Peyer's patch (tissue), 4 donors: ENCODE results near the gene FBLN5. TPM values are rescaled to one million over a fixed set of nuclear protein-coding genes. Genes with fewer than 3 reads are reported as not detected.

ENCODE experiments used
- DNase-seq, 3 donors: peaks; one replicate each; pipeline ENCODE4 v3.0.0-alpha.2; 2017 to 2019
- H3K27ac ChIP-seq, 4 donors: fragments of 200-600 bp; sonication (generic); one replicate each; pipeline ENCODE4 v1.5.1; 2016 to 2019
- H3K27me3 ChIP-seq, 2 donors: fragments of 200-600 bp; sonication (generic); one replicate each; pipeline ENCODE4 v1.5.1; 2019
- H3K36me3 ChIP-seq, 3 donors: fragments of 200-600 bp; sonication (generic); one replicate each; pipeline ENCODE4 v1.5.1; 2016 to 2019
- H3K4me1 ChIP-seq, 4 donors: fragments of 200-600 bp; sonication (generic); one replicate each; pipeline ENCODE4 v1.5.1; 2016 to 2019
- H3K4me3 ChIP-seq, 4 donors: fragments of 200-600 bp; sonication (generic); 1 replicate in 3 of 4; 2 replicates in 1 of 4; pipeline ENCODE4 v1.5.1; 2016 to 2019; ENCODE audit warnings: mild to moderate bottlenecking in 1 of 4
- H3K9me3 ChIP-seq, 4 donors: fragments of 200-600 bp; sonication (generic); one replicate each; pipeline ENCODE4 v1.5.1; 2016 to 2019; ENCODE audit warnings: mild to moderate bottlenecking in 1 of 4
- CTCF ChIP-seq, 6 experiments: fragments of 450-650 bp in 4 of 6; fragments of 200-600 bp in 2 of 6; sonication (generic) in 1 of 6; IDR thresholded peaks; one replicate each; pipeline ENCODE4 v1.5.1; 2017 to 2019; ENCODE audit warnings: antibody characterized with exemption in 6 of 6, mild to moderate bottlenecking in 3 of 6, moderate library complexity in 1 of 6
- POLR2A ChIP-seq, 2 donors: fragments of 450-650 bp; IDR thresholded peaks; one replicate each; pipeline ENCODE4 v1.5.1; 2017; ENCODE audit warnings: antibody characterized with exemption in 2 of 2, mild to moderate bottlenecking in 2 of 2, moderate library complexity in 2 of 2
- total RNA-seq, 4 donors: library from RNA; depleted of rRNA; stranded (reverse); fragments of >200 nt; gene quantifications; one replicate each; pipeline ENCODE4 v1.1.0, GENCODE V29; 2016

Gene FBLN5
- total RNA-seq, 4 donors from 2014 or later: 30.5 to 61.1 (median 51.2) TPM

- Histone ChIP-seq H3K4me3 (peak overlapping the region; percentile 22 to 58 (median 45)), H3K9me3 (no peaks in the 10 kb centered on the region), H3K36me3 (no peaks in the 10 kb centered on the region), H3K4me1 (peaks cover 0 to 14% (median 0%) of the 10 kb centered on the region in 4 donors), H3K27me3 (no peaks in the 10 kb centered on the region), H3K27ac (peak overlapping the region in 3 of 4 donors; percentile 5 to 72 (median 42))
- TF ChIP-seq CTCF (IDR thresholded peaks at IDR 0.05) (no peak), POLR2A (IDR thresholded peaks at IDR 0.05) (no peak)
- no peak for DNase-seq
Observed at GRCh38 chr14:91945751-91946621, 1.5 kb downstream of the FBLN5 start.

- H3K9me3 ChIP-seq: no peaks in the 10 kb centered on the region
- H3K4me3 ChIP-seq: no peak overlapping the region
- H3K36me3 ChIP-seq: peaks cover 0 to 7% (median 0%) of the 10 kb centered on the region in 3 donors
- peaks cover 0 to 13% (median 0%) of the 10 kb centered on the region in 4 donors for H3K4me1 ChIP-seq
- H3K27me3 ChIP-seq: no peaks in the 10 kb centered on the region
- no peak overlapping the region for H3K27ac ChIP-seq
- TF ChIP-seq POLR2A (IDR thresholded peaks at IDR 0.05): no peak
- TF ChIP-seq CTCF (IDR thresholded peaks at IDR 0.05): no peak
- no peak for DNase-seq
Observed at GRCh38 chr14:91942946-91943345, 4.5 kb downstream of the FBLN5 start.

GRCh38 chr14:91942128-91942527, 5.4 kb downstream of the FBLN5 start:
- Histone ChIP-seq H3K36me3 (peaks cover 0 to 7% (median 0%) of the 10 kb centered on the region in 3 donors), H3K27me3 (no peaks in the 10 kb centered on the region), H3K9me3 (no peaks in the 10 kb centered on the region), H3K27ac (no peak overlapping the region), H3K4me1 (peaks cover 0 to 6% (median 0%) of the 10 kb centered on the region in 4 donors), H3K4me3 (no peak overlapping the region)
- DNase-seq: no peak
- TF ChIP-seq POLR2A (IDR thresholded peaks at IDR 0.05): no peak
- TF ChIP-seq CTCF (IDR thresholded peaks at IDR 0.05): no peak

- TF ChIP-seq CTCF (IDR thresholded peaks at IDR 0.05): no peak
- no peak for TF ChIP-seq POLR2A (IDR thresholded peaks at IDR 0.05)
- Histone ChIP-seq H3K9me3 (no peaks in the 10 kb centered on the region), H3K27me3 (no peaks in the 10 kb centered on the region), H3K36me3 (peaks cover 0 to 7% (median 0%) of the 10 kb centered on the region in 3 donors), H3K4me3 (no peak overlapping the region), H3K4me1 (no peaks in the 10 kb centered on the region), H3K27ac (no peak overlapping the region)
- DNase-seq: no peak
Observed at GRCh38 chr14:91940209-91940608, 7.3 kb downstream of the FBLN5 start.

GRCh38 chr14:91935586-91935985, 11.9 kb downstream of the FBLN5 start:
- Histone ChIP-seq H3K27ac (no peak overlapping the region), H3K36me3 (peaks cover 0 to 7% (median 0%) of the 10 kb centered on the region in 3 donors)

More at GRCh38 chr14:91935586-91935985, 11.9 kb downstream of the FBLN5 start:
- H3K4me1 ChIP-seq: no peaks in the 10 kb centered on the region
- H3K4me3 ChIP-seq: no peak overlapping the region
- H3K27me3 ChIP-seq: no peaks in the 10 kb centered on the region
- no peaks in the 10 kb centered on the region for H3K9me3 ChIP-seq
- no peak for DNase-seq
- TF ChIP-seq POLR2A (IDR thresholded peaks at IDR 0.05): no peak
- no peak for TF ChIP-seq CTCF (IDR thresholded peaks at IDR 0.05)
